Measurements from ENCODE around the gene TBATA. TPM values are rescaled to one million over a fixed set of nuclear protein-coding genes. Genes with fewer than 3 reads are reported as not detected.

The TBATA gene
- total RNA-seq, 1 donor: not detected

DNA sequence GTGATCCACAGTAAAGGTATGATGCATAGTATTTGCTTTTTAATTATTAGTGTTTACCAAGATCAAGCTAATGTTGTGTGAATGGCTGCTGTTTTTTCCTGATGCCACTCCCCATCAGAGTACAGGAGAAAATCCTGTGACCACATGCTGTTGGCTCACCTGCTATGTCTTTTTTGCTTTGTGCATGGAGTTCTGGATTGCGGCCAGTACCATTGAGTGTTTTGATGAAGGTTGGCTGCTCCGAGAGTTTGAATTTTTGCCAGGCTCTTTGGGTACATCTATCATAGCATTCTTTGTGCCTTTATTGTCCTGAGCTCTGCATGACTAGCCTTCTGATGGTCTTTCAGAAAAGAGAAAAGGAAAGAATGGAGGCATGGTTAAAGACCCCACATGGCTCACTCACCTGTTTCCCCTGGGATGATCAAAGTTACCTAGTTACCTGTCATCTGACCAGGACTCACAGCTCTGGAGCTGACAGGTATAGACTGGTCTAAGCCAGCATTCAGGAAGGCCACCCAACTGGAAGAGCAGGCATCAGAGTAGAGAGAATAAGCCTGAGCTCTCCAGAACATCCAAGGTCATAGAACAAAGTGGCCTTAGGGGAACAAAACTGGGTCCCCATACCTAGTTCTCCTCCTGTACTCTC is 18.7 kb upstream of the TBATA start:
- TF ChIP-seq CTCF (IDR thresholded peaks at IDR 0.05; ENCODE audit: insufficient read depth, low read depth, low read length): no peak
- no peak for DNase-seq (ENCODE audit: low read depth)
- H3K4me3 ChIP-seq (ENCODE audit: low read depth, low read length): no peak overlapping the region

GRCh38 chr10:70801854-70802253 is 16.7 kb upstream of the TBATA start:
- TF ChIP-seq CTCF (IDR thresholded peaks at IDR 0.05; ENCODE audit: insufficient read depth, low read depth, low read length): no peak
- no peak for DNase-seq (ENCODE audit: low read depth)
- no peak overlapping the region for H3K4me3 ChIP-seq (ENCODE audit: low read depth, low read length)

DNA sequence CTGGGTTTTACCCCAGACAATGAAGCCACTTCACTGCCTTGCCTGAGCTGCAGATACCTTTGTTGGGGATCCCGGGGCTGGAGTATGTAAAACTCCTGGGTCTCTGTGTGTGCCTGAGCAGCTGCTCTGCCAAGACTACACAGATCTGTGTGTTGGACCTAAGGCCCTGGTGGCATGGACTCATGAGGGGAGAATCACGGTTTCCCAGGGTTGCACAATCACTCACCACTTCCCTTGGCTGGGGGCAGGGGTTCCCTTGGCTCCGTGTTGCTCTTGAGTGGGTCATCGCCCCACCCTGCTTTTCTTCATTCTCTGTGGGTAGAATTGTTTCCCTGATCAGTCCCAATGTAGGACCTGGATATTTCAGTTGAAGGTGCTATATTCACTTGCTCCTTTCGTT is 13.9 kb upstream of the TBATA start:
- no peak for DNase-seq (ENCODE audit: low read depth)

DNA sequence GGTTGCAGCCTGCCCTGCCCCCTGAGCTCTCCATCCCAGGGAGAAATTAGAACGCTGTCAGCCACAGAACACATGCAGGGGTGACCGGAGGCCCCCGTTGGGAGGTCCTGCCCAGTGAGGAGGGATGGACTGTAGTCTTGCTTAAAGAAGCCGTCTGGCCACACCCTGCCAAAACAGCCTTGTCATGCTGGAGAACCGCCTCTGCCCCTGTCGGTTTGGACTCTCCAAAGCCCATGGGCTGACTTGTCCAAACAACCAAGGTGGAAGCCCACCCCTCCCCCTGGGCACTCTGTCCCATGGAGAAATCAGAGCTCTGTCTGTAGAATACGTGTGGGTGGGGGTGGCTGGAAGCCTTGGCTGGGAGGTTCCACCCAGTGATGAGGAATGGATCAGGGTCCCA is 12.7 kb upstream of the TBATA start:
- DNase-seq (ENCODE audit: low read depth): no peak
- TF ChIP-seq CTCF (IDR thresholded peaks at IDR 0.05; ENCODE audit: insufficient read depth, low read depth, low read length): no peak

More for the DNA sequence above, 13.9 kb upstream of the TBATA start:
- no peak overlapping the region for H3K4me3 ChIP-seq (ENCODE audit: low read depth, low read length)
- no peak for TF ChIP-seq CTCF (IDR thresholded peaks at IDR 0.05; ENCODE audit: insufficient read depth, low read depth, low read length)

DNA sequence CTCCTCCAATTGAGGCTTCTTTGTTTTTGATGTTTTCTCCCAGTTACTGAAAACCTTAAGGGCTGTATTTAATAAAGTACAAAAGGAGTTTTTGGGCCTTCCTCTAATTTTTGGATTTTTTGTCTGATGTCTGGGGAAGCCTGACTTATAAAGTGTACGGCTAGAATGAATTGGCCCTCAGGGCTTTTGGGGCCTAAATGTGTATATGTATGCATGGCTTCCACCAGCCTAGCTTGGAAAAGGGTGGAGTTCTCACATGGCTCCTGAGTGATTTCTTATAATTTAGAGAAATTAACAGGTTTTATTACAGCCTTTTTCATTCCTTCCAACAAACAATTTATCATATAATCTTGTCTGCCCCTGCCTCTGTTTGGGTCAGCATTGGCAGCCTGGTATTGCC is 10.4 kb upstream of the TBATA start:
- no peak for TF ChIP-seq CTCF (IDR thresholded peaks at IDR 0.05; ENCODE audit: insufficient read depth, low read depth, low read length)
- no peak for DNase-seq (ENCODE audit: low read depth)
- no peak overlapping the region for H3K4me3 ChIP-seq (ENCODE audit: low read depth, low read length)

More for the DNA sequence above, 12.7 kb upstream of the TBATA start:
- H3K4me3 ChIP-seq (ENCODE audit: low read depth, low read length): no peak overlapping the region

GRCh38 chr10:70791386-70792039 is 6.3 kb upstream of the TBATA start:
- no peak overlapping the region for H3K4me3 ChIP-seq (ENCODE audit: low read depth, low read length)
- TF ChIP-seq CTCF (IDR thresholded peaks at IDR 0.05; ENCODE audit: insufficient read depth, low read depth, low read length): no peak
- DNase-seq (ENCODE audit: low read depth): no peak

All from fibroblast of villous mesenchyme (primary cell).